Measurements from ENCODE around the gene NDUFV3.

Gene NDUFV3

GRCh38 chr21:42850866-42851391 is 42.2 kb upstream of the NDUFV3 start:
- no peaks in the 10 kb centered on the region for H3K27me3 ChIP-seq (ENCODE audit: control insufficient read depth, insufficient read depth, low read length)
- no peak overlapping the region for H3K9ac ChIP-seq (ENCODE audit: low read depth, low read length)
- peaks cover 67% of the 10 kb centered on the region for H3K36me3 ChIP-seq (ENCODE audit: insufficient read depth, low read length)

GRCh38 chr21:42851812-42852665 is 41.1 kb upstream of the NDUFV3 start:
- Histone ChIP-seq H3K9ac (ENCODE audit: low read depth, low read length) (no peak overlapping the region), H3K36me3 (ENCODE audit: insufficient read depth, low read length) (peaks cover 70% of the 10 kb centered on the region), H3K4me2 (ENCODE audit: low read length) (no peak overlapping the region), H3K27me3 (ENCODE audit: control insufficient read depth, insufficient read depth, low read length) (no peaks in the 10 kb centered on the region), H3K9me3 (replicated peaks; ENCODE audit: low read length) (no peaks in the 10 kb centered on the region), H3K4me3 (ENCODE audit: low read length) (no peak overlapping the region), H3K4me1 (ENCODE audit: control insufficient read depth, insufficient read depth, low read length) (no peaks in the 10 kb centered on the region)

More at GRCh38 chr21:42850866-42851391, 42.2 kb upstream of the NDUFV3 start:
- Histone ChIP-seq H3K4me1 (ENCODE audit: control insufficient read depth, insufficient read depth, low read length) (no peaks in the 10 kb centered on the region), H3K4me3 (ENCODE audit: low read length) (no peak overlapping the region), H3K9me3 (replicated peaks; ENCODE audit: low read length) (no peaks in the 10 kb centered on the region), H3K4me2 (ENCODE audit: low read length) (no peak overlapping the region)

GRCh38 chr21:42852925-42853570 is 40.1 kb upstream of the NDUFV3 start:
- no peaks in the 10 kb centered on the region for H3K9me3 ChIP-seq (replicated peaks; ENCODE audit: low read length)
- H3K9ac ChIP-seq (ENCODE audit: low read depth, low read length) = no peak overlapping the region
- no peak overlapping the region for H3K4me3 ChIP-seq (ENCODE audit: low read length)
- H3K4me1 ChIP-seq (ENCODE audit: control insufficient read depth, insufficient read depth, low read length) = no peaks in the 10 kb centered on the region
- no peak overlapping the region for H3K4me2 ChIP-seq (ENCODE audit: low read length)
- H3K36me3 ChIP-seq (ENCODE audit: insufficient read depth, low read length) = peaks cover 72% of the 10 kb centered on the region
- no peaks in the 10 kb centered on the region for H3K27me3 ChIP-seq (ENCODE audit: control insufficient read depth, insufficient read depth, low read length)

GRCh38 chr21:42853621-42854020 is 39.5 kb upstream of the NDUFV3 start:
- H3K9ac ChIP-seq (ENCODE audit: low read depth, low read length) = no peak overlapping the region
- H3K9me3 ChIP-seq (replicated peaks; ENCODE audit: low read length) = no peaks in the 10 kb centered on the region
- no peak overlapping the region for H3K4me3 ChIP-seq (ENCODE audit: low read length)
- H3K4me1 ChIP-seq (ENCODE audit: control insufficient read depth, insufficient read depth, low read length) = no peaks in the 10 kb centered on the region
- peaks cover 78% of the 10 kb centered on the region for H3K36me3 ChIP-seq (ENCODE audit: insufficient read depth, low read length)
- H3K4me2 ChIP-seq (ENCODE audit: low read length) = no peak overlapping the region
- H3K27me3 ChIP-seq (ENCODE audit: control insufficient read depth, insufficient read depth, low read length) = no peaks in the 10 kb centered on the region

- no peak overlapping the region for H3K9ac ChIP-seq (ENCODE audit: low read depth, low read length)
- peaks cover 80% of the 10 kb centered on the region for H3K36me3 ChIP-seq (ENCODE audit: insufficient read depth, low read length)
- H3K27me3 ChIP-seq (ENCODE audit: control insufficient read depth, insufficient read depth, low read length) = no peaks in the 10 kb centered on the region
- H3K4me3 ChIP-seq (ENCODE audit: low read length) = no peak overlapping the region
- H3K4me2 ChIP-seq (ENCODE audit: low read length) = no peak overlapping the region
- H3K4me1 ChIP-seq (ENCODE audit: control insufficient read depth, insufficient read depth, low read length) = no peaks in the 10 kb centered on the region
- H3K9me3 ChIP-seq (replicated peaks; ENCODE audit: low read length) = no peaks in the 10 kb centered on the region
These were observed 38.7 kb upstream of the NDUFV3 start for GRCh38 chr21:42854246-42855010.

GRCh38 chr21:42855171-42855936 is 37.8 kb upstream of the NDUFV3 start:
- no peaks in the 10 kb centered on the region for H3K27me3 ChIP-seq (ENCODE audit: control insufficient read depth, insufficient read depth, low read length)
- H3K36me3 ChIP-seq (ENCODE audit: insufficient read depth, low read length) = peaks cover 82% of the 10 kb centered on the region
- H3K4me2 ChIP-seq (ENCODE audit: low read length) = no peak overlapping the region
- no peak overlapping the region for H3K4me3 ChIP-seq (ENCODE audit: low read length)
- H3K4me1 ChIP-seq (ENCODE audit: control insufficient read depth, insufficient read depth, low read length) = no peaks in the 10 kb centered on the region
- H3K9ac ChIP-seq (ENCODE audit: low read depth, low read length) = no peak overlapping the region
- H3K9me3 ChIP-seq (replicated peaks; ENCODE audit: low read length) = no peaks in the 10 kb centered on the region

GRCh38 chr21:42855937-42856335 is 37.2 kb upstream of the NDUFV3 start:
- Histone ChIP-seq H3K36me3 (ENCODE audit: insufficient read depth, low read length) (peaks cover 83% of the 10 kb centered on the region), H3K9ac (ENCODE audit: low read depth, low read length) (no peak overlapping the region), H3K4me2 (ENCODE audit: low read length) (no peak overlapping the region), H3K9me3 (replicated peaks; ENCODE audit: low read length) (no peaks in the 10 kb centered on the region), H3K4me1 (ENCODE audit: control insufficient read depth, insufficient read depth, low read length) (no peaks in the 10 kb centered on the region), H3K4me3 (ENCODE audit: low read length) (no peak overlapping the region), H3K27me3 (ENCODE audit: control insufficient read depth, insufficient read depth, low read length) (no peaks in the 10 kb centered on the region)

- no peak overlapping the region for H3K9ac ChIP-seq (ENCODE audit: low read depth, low read length)
- H3K4me2 ChIP-seq (ENCODE audit: low read length) = no peak overlapping the region
- peaks cover 79% of the 10 kb centered on the region for H3K36me3 ChIP-seq (ENCODE audit: insufficient read depth, low read length)
- H3K4me1 ChIP-seq (ENCODE audit: control insufficient read depth, insufficient read depth, low read length) = no peaks in the 10 kb centered on the region
- no peaks in the 10 kb centered on the region for H3K27me3 ChIP-seq (ENCODE audit: control insufficient read depth, insufficient read depth, low read length)
- no peaks in the 10 kb centered on the region for H3K9me3 ChIP-seq (replicated peaks; ENCODE audit: low read length)
- H3K4me3 ChIP-seq (ENCODE audit: low read length) = no peak overlapping the region
These were observed 35.9 kb upstream of the NDUFV3 start for GRCh38 chr21:42857216-42857615.

GRCh38 chr21:42858185-42858847 is 34.8 kb upstream of the NDUFV3 start:
- H3K4me2 ChIP-seq (ENCODE audit: low read length) = no peak overlapping the region
- peaks cover 85% of the 10 kb centered on the region for H3K36me3 ChIP-seq (ENCODE audit: insufficient read depth, low read length)
- H3K4me3 ChIP-seq (ENCODE audit: low read length) = no peak overlapping the region
- H3K4me1 ChIP-seq (ENCODE audit: control insufficient read depth, insufficient read depth, low read length) = no peaks in the 10 kb centered on the region
- no peaks in the 10 kb centered on the region for H3K27me3 ChIP-seq (ENCODE audit: control insufficient read depth, insufficient read depth, low read length)
- H3K9ac ChIP-seq (ENCODE audit: low read depth, low read length) = no peak overlapping the region
- no peaks in the 10 kb centered on the region for H3K9me3 ChIP-seq (replicated peaks; ENCODE audit: low read length)

- Histone ChIP-seq H3K9ac (ENCODE audit: low read depth, low read length) (no peak overlapping the region), H3K4me3 (ENCODE audit: low read length) (no peak overlapping the region), H3K4me2 (ENCODE audit: low read length) (no peak overlapping the region), H3K27me3 (ENCODE audit: control insufficient read depth, insufficient read depth, low read length) (no peaks in the 10 kb centered on the region), H3K36me3 (ENCODE audit: insufficient read depth, low read length) (peaks cover 85% of the 10 kb centered on the region), H3K4me1 (ENCODE audit: control insufficient read depth, insufficient read depth, low read length) (no peaks in the 10 kb centered on the region), H3K9me3 (replicated peaks; ENCODE audit: low read length) (no peaks in the 10 kb centered on the region)
These were observed 33.9 kb upstream of the NDUFV3 start for GRCh38 chr21:42858957-42859890.
